Right cardiac atrium (tissue), 5 donors: ENCODE measurements around the gene ALDH1L2. TPM values are rescaled to one million over a fixed set of nuclear protein-coding genes. Genes with fewer than 3 reads are reported as not detected.
"Not testable (repeated sequence)": the region's sequence is repeated elsewhere in the genome, so short reads cannot be mapped to it uniquely, and the experiment has no call there.

Experiments used
- ATAC-seq, 2 donors: fragments of 200-7000 bp; cut with Tn5 transposase; one replicate each; pipeline versions ENCODE4 v1.8.0 to v1.9.1; 2020; ENCODE audit warnings: moderate library complexity in 2 of 2, mild to moderate bottlenecking in 1 of 2
- DNase-seq, 3 donors: peaks; one replicate each; pipeline ENCODE4 v3.0.0-alpha.2; 2020
- H3K27ac ChIP-seq: one replicate; pipeline ENCODE4 v1.5.1; 2013; ENCODE audit warnings: mild to moderate bottlenecking, low read length, control low read depth, moderate library complexity
- H3K27me3 ChIP-seq: one replicate; pipeline ENCODE4 v1.6.1; 2013; ENCODE audit not compliant: control insufficient read depth, insufficient read depth
- H3K4me1 ChIP-seq: one replicate; pipeline ENCODE4 v1.6.1; 2013; ENCODE audit warnings: low read length; ENCODE audit not compliant: control insufficient read depth, insufficient read depth
- H3K4me3 ChIP-seq: one replicate; pipeline ENCODE4 v1.5.1; 2013; ENCODE audit warnings: low read length, control low read depth
- H3K9me3 ChIP-seq: one replicate; pipeline ENCODE4 v1.6.1; 2013; ENCODE audit warnings: low read length; ENCODE audit not compliant: control insufficient read depth
- WGBS: extraction: QIAGEN DNeasy Blood & Tissue Kit; methylation state at CpG from one replicate; pipeline ENCODE4 v1.1.7; 2013; 5-methylcytosine and 5-hydroxymethylcytosine counted together
- intact Hi-C, 4 donors: fragments of 100-400 bp; cut with DNase I; formaldehyde crosslinking; loops; one replicate each; pipeline versions ENCODE4 v1.11.0 to v1.14.0; 2022 to 2023
- polyA plus RNA-seq: library from polyadenylated mRNA; stranded (reverse); fragments of 200-250 nt; gene quantifications from one replicate; pipeline ENCODE4 v1.2.3, GENCODE V29; 2013
- total RNA-seq, 4 donors: library from RNA; stranded (reverse); fragmentation: NEBNext Ultra II Directional; extraction: Animal tissue kit (Norgen Biotek cat#: 25700); gene quantifications; one replicate each; pipeline ENCODE4 v1.2.1, GENCODE V29; 2021
- donor health status: healthy with polysubstance abuse.
- donor health status: DM: no; HTN: yes; CAD: no.
- donor health status: DM: no; HTN: no; CAD: no.
- donor health status: DM: no; HTN: yes; CAD: no; lungs with severe emphysema.
- donor health status: DM: yes; HTN: yes; CAD: no.

ALDH1L2 gene
- total and polyA plus RNA-seq, 5 donors: 1.2 to 5.8 (median 4.9) TPM

DNA sequence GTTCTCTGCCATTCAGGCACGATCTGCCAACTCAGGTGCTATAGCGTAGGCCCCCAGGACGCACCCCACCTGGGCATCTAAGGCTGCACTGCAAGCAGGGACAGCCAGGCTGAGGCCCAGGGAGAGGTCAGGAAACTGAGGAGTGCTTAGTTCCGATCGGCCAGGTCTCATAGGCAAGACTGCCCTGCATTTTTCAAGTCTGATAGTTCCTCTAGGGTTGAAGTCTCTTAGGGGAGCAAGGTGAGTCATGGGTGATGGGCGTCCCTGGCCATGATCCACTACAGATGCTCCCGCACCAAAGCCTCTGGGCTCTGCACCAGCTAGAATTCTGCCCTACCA is 84.9 kb downstream of the ALDH1L2 start:
- Histone ChIP-seq H3K4me3 (no peak overlapping the region), H3K27ac (no peak overlapping the region), H3K27me3 (no peaks in the 10 kb centered on the region), H3K4me1 (no peaks in the 10 kb centered on the region), H3K9me3 (no peaks in the 10 kb centered on the region)
- DNase-seq (no peak), ATAC-seq (no peak)
- 83% methylated on average over 7 of the region's 7 CpGs for WGBS
- intact Hi-C loops: no loop called here

DNA sequence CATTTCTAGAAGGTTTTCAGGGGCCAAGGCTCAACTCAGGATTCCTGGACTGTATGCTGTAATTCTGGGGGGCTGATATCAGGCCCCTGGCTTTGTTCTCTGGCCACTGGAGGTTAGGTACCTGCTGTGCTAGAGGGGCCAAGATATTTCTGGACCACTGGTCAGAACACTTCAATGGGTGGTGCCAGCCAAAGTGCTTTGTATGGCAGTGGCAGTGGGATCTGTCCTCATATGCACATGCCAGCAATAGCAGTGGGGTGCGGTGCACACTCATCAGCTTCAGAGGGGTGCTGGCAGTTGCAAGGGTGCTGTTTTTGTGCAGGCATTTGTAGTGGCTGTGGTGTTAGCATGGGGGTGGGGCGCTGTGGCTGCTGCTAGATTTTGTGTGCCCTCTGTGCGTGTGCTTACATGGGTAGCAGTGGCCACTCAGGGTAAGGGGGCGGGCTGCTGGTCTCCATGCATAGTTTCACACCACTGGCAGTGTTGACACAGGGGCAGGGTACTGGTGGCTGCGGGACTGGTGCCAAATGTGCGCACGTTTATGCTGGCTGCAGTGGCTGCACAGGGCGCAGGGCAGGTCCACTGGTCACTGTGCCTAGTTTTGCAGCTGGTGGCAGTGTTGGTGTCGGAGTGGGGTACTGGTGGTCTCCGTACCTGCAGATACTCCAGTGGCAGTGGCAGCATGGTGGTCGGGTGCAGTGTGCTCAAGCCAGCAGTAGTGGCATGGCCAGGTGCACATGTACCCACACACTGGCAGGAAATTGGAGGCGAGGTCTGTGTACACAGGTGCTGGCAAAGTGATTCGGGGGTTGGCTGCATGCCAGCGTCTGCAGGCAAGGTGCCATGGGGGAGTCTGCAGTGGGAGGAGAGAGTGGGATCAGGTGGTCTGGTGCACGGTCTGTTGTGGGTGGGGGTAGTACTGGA is 85.6 kb downstream of the ALDH1L2 start:
- Histone ChIP-seq H3K4me1 (no peaks in the 10 kb centered on the region), H3K27me3 (no peaks in the 10 kb centered on the region), H3K4me3 (no peak overlapping the region), H3K27ac (no peak overlapping the region), H3K9me3 (no peaks in the 10 kb centered on the region)
- 82% methylated on average over 15 of the region's 15 CpGs for WGBS
- intact Hi-C loops: no loop called here
- ATAC-seq (peak in 1 of 2 donors; percentile 52), DNase-seq (peak in 1 of 3 donors; percentile 60)

DNA sequence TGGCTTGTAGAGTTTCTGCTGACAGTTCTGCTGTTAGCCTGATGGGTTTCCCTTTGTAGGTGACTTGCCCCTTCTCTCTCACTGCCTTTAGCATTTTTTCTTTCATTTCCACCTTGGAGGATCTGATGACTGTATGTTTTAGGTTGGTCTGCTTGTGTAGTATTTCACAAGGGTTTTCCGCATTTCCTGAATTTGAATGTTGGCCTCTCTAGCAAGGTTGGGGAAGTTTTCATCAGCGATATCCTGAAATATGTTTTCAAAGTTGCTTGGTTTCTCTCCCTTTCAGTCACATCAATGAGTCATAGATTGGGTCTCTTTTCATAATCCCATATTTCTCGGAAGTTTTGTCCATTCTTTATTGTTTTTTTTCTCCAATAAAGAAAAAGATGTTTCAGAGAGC is 86.7 kb downstream of the ALDH1L2 start:
- intact Hi-C loops: no loop called here
- no peaks in the 10 kb centered on the region for H3K27me3 ChIP-seq
- WGBS: 88% methylated on average over 3 of the region's 3 CpGs
- H3K4me3 ChIP-seq: no peak overlapping the region
- H3K4me1 ChIP-seq: no peaks in the 10 kb centered on the region
- H3K27ac ChIP-seq: no peak overlapping the region
- DNase-seq: no peak
- H3K9me3 ChIP-seq: no peaks in the 10 kb centered on the region
- ATAC-seq: no peak

DNA sequence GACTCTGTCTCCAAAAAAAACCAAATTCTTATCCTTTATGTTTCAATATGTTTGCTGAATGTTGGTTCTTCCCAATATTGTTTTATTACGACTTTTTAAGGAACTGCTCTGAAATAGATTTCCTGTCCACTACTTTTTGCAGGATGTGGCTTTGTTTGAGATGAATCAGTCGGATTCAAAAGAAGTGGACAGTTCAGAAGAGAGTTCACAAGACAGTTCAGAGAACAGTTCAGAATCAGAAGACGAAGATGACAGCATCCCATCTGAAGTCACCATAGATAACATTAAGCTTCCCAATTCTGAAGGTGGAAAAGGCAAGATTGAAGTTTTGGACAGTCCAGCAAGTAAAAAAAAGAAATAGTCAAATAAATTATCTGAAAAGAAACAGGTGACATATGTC is 89.9 kb downstream of the ALDH1L2 start:
- no peak overlapping the region for H3K4me3 ChIP-seq
- ATAC-seq (no peak), DNase-seq (no peak)
- H3K27ac ChIP-seq: no peak overlapping the region
- intact Hi-C loops: no loop called here
- 61% methylated on average over 3 of the region's 3 CpGs for WGBS
- H3K9me3 ChIP-seq: no peaks in the 10 kb centered on the region
- no peaks in the 10 kb centered on the region for H3K4me1 ChIP-seq
- H3K27me3 ChIP-seq: no peaks in the 10 kb centered on the region

DNA sequence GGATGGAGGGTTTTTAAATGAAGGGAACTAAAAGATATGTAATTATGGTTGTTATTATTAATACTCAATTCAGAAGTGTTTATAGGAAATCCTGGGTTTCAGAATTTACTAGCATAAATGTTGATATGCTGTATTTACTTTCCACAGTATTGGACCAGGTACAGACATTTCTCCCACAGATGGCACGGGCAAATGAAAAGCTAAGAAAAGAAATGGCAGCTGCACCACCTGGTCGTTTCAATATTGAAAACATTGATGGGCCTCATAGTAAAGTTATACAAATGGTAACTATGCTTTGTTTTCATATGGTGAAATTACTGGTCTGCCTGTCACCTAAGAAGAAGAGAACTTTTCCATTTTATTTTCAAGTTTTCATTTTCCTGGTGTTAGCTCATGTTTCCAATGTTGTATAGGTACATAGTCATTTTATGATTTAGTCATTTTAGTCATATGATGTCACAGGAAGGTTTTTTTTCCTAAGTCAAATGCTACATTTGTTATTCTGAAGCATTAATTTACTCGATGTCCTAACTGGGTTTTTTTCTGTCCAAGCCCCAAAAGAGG is 92.6 kb downstream of the ALDH1L2 start:
- intact Hi-C loops: no loop called here
- ATAC-seq (no peak), DNase-seq (no peak)
- Histone ChIP-seq H3K27me3 (no peaks in the 10 kb centered on the region), H3K4me1 (no peaks in the 10 kb centered on the region), H3K27ac (no peak overlapping the region), H3K9me3 (no peaks in the 10 kb centered on the region), H3K4me3 (no peak overlapping the region)
- WGBS: 87% methylated on average over 3 of the region's 3 CpGs

DNA sequence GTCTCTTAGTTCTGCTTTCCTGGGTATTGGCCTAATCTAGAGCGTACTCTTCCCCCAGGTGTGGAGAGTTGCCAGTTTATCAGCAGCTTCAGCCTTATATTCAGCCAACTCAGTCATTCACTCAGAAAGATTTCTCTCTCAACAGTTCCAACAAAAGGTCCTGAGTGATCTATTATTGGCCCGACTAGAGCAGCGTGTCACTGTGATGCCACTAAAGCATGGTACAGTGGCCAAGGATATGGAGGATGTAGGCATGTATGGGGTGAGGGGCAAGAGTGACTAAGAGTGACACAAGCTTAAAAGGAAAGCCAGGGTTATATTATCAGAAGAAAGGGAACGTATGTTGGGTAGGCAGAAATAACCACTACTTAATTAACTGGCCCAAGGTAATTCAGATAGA is 93.3 kb downstream of the ALDH1L2 start:
- no peak for DNase-seq
- Histone ChIP-seq H3K4me3 (no peak overlapping the region), H3K9me3 (no peaks in the 10 kb centered on the region), H3K27ac (no peak overlapping the region), H3K27me3 (no peaks in the 10 kb centered on the region), H3K4me1 (no peaks in the 10 kb centered on the region)
- 79% methylated on average over 4 of the region's 4 CpGs for WGBS
- peak in 1 of 2 donors; percentile 25 for ATAC-seq
- intact Hi-C loops: no loop called here

DNA sequence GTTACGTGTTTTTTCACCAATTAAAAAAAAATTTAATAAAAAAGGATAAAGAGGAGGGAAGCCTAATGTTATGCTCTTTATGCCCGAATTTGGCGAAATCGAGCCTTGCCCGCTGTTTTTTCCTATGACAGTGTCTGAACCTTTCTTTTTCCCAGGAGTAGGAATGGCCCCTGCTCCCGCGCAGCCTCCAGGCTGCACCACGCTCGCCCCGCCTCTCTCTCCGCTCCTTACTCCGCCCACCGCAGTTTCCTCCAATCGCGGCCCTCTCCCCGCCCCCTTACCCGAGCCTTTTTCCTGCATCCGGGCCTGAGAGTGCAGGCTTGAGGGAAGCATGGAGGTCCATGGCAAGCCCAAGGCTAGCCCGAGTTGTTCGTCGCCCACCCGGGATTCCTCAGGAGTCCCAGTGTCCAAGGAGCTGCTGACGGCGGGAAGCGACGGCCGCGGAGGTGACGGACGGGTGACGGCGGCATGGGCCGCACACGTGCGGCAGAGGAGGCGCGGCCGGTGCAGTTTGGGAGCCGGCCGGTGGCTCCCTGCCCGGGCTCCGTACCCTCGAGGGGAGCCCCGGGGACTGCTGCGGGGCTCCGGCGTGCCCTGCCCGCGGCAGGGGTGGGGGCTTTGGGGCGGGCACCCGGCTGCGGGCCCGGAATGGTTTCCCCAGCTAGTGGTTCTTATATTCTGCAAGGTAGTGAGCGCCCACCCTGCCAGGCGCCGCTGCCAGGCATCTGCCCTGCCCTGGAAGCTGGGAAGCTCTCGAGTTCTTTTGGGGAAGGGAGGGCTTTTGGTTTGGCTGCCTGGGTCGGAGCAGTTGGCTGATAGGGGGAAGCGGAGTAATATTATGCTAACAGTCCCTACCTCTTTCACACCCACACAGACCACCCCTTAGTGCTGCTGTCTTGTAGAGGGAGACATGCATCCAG is 98.0 kb downstream of the ALDH1L2 start, which contains the start of gene NOPCHAP1:
NOPCHAP1 (plus strand) TSS at position 295 of the 920 bp plus-strand sequence; CDS start at position 332, 37 bp downstream.
- H3K9me3 ChIP-seq: no peaks in the 10 kb centered on the region
- H3K4me1 ChIP-seq: no peaks in the 10 kb centered on the region
- DNase-seq: peak; percentile 93 to 97 (median 96)
- no peaks in the 10 kb centered on the region for H3K27me3 ChIP-seq
- under 1% methylated on average over 59 of the region's 59 CpGs for WGBS
- ATAC-seq: peak; percentile 100
- intact Hi-C loops: no loop called here
- peak within 1 kb of the TSS; percentile 49 for H3K27ac ChIP-seq
- peak within 1 kb of the TSS; percentile 98 for H3K4me3 ChIP-seq

- H3K4me3 ChIP-seq: no peak overlapping the region
- no peaks in the 10 kb centered on the region for H3K4me1 ChIP-seq
- 84% methylated on average over 4 of the region's 4 CpGs for WGBS
These were observed 99.1 kb downstream of the ALDH1L2 start for GRCh38 chr12:104985206-104985605.

DNA sequence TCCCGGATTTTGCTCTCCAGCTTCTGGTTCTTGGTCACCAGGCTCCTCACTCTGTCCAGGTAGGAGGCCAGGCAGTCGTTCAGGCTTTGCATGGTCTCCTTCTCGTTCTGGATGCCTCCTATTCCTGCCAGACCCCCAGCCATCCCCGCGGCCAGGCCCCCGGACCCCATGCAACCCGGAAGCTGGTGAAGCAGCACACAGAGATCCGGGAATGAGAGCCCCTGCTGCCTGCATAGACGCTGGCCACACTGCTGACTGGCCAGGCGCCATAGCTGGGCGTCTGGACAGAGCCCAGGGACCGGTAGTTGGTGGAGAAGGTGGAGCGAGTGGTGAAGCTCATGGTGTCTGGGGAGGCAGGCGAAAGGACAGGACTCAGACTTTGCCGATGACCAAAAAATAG is 106.6 kb downstream of the ALDH1L2 start:
- H3K9me3 ChIP-seq, DNase-seq, H3K4me1 ChIP-seq, H3K4me3 ChIP-seq, H3K27me3 ChIP-seq, ATAC-seq, intact Hi-C loops, H3K27ac ChIP-seq: not testable (repeated sequence)
- 92% methylated on average over 15 of the region's 15 CpGs for WGBS

More at GRCh38 chr12:104985206-104985605, 99.1 kb downstream of the ALDH1L2 start:
- H3K9me3 ChIP-seq: no peaks in the 10 kb centered on the region
- DNase-seq (no peak), ATAC-seq (no peak)
- intact Hi-C loops: no loop called here
- no peaks in the 10 kb centered on the region for H3K27me3 ChIP-seq
- H3K27ac ChIP-seq: no peak overlapping the region

DNA sequence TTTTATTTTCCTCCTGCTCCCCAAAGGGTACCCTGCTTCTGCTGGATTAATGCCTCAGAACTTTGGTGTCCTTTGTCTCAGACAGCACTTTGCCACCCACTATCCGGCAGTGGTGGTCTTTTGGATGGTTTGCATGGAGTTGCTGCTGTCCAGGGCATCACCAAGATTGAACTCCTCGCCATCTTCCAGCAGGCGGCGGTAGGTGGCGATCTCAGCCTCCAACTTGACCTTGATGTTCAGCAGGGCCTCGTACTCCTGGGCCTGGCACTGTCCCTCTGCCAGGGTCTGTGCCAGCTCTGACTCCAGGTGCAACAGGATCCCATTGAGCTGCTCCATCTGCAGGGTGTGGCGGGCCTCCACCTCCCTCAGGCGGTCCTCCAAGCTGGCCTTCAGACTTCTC is 107.6 kb downstream of the ALDH1L2 start:
- intact Hi-C loops: no loop called here
- Histone ChIP-seq H3K4me1 (no peaks in the 10 kb centered on the region), H3K9me3 (no peaks in the 10 kb centered on the region), H3K4me3 (no peak overlapping the region), H3K27me3 (no peaks in the 10 kb centered on the region), H3K27ac (no peak overlapping the region)
- DNase-seq: no peak
- 76% methylated on average over 8 of the region's 8 CpGs for WGBS
- ATAC-seq: no peak
